B cell (primary cell): ENCODE data around the gene LUZP4. TPM values are rescaled to one million over a fixed set of nuclear protein-coding genes. Genes with fewer than 3 reads are reported as not detected.

ENCODE experiments used
- ATAC-seq: fragments of 200-7000 bp; cut with Tn5 transposase; one replicate; pipeline ENCODE4 v1.10.0; 2021; ENCODE audit warnings: low read depth, mild to moderate bottlenecking, moderate number of reproducible peaks, moderate library complexity
- CTCF ChIA-PET: fragments of 350-600 bp; sonication (Branson Sonifier 250); formaldehyde crosslinking; loops from one replicate; lab custom pipeline; 2021; ENCODE audit warnings: antibody characterized with exemption, inconsistent platforms; lab: Charles Lee
- POLR2A ChIA-PET: fragments of 350-600 bp; sonication (Branson Sonifier 250); formaldehyde crosslinking; loops from one replicate; lab custom pipeline; 2021; ENCODE audit warnings: antibody characterized with exemption; lab: Charles Lee
- DNase-seq: peaks from one replicate; pipeline ENCODE4 v3.0.0; 2013
- H2AFZ ChIP-seq: 2 replicates; pipeline ENCODE4 v1.6.1; 2012; ENCODE audit warnings: mild to moderate bottlenecking, low read depth, low read length; ENCODE audit not compliant: insufficient read depth, poor library complexity, severe bottlenecking
- H3K27ac ChIP-seq, 2 donors: 1 replicate in 1 of 2; 2 replicates in 1 of 2; pipeline ENCODE4 v1.5.1; 2012 to 2013; ENCODE audit warnings: low read length in 2 of 2, mild to moderate bottlenecking in 2 of 2, moderate library complexity in 1 of 2
- H3K27me3 ChIP-seq, 4 experiments: fragments of 200-600 bp in 1 of 4; sonication (generic) in 1 of 4; replicated peaks in 1 of 4; 1 replicate in 2 of 4; 2 replicates in 2 of 4; pipeline versions ENCODE4 v1.6.1 to v1.7.0; 2013 to 2016; ENCODE audit warnings: low read length in 3 of 4, mild to moderate bottlenecking in 2 of 4, mixed read lengths in 1 of 4, moderate library complexity in 1 of 4; ENCODE audit not compliant: insufficient read depth in 4 of 4, control insufficient read depth in 3 of 4; ENCODE audit errors: control extremely low read depth in 1 of 4
- H3K36me3 ChIP-seq, 2 experiments: replicated peaks in 1 of 2; 1 replicate in 1 of 2; 2 replicates in 1 of 2; pipeline versions ENCODE4 v1.6.1 to v1.7.1; 2013; ENCODE audit warnings: low read length in 1 of 2; ENCODE audit not compliant: insufficient read depth in 2 of 2, control insufficient read depth in 1 of 2; ENCODE audit errors: control extremely low read depth in 1 of 2, extremely low read depth in 1 of 2
- H3K4me1 ChIP-seq, 2 donors: fragments of 200-600 bp in 1 of 2; sonication (generic) in 1 of 2; 1 replicate in 1 of 2; 2 replicates in 1 of 2; pipeline versions ENCODE4 v1.5.1 to v1.6.1; 2013 to 2017; ENCODE audit warnings: low read length in 2 of 2; ENCODE audit not compliant: control insufficient read depth in 2 of 2, insufficient read depth in 2 of 2
- H3K4me2 ChIP-seq: replicated peaks from 2 replicates; pipeline ENCODE3; 2012; ENCODE audit warnings: mild to moderate bottlenecking, low read depth, low read length; ENCODE audit not compliant: poor library complexity, severe bottlenecking
- H3K4me3 ChIP-seq, 5 experiments: fragments of 200-600 bp in 1 of 5; sonication (generic) in 1 of 5; 1 replicate in 3 of 5; 2 replicates in 2 of 5; pipeline versions ENCODE4 v1.5.1 to v1.7.0; 2011 to 2016; ENCODE audit warnings: low read length in 4 of 5, mild to moderate bottlenecking in 4 of 5, low read depth in 2 of 5, control low read depth in 1 of 5, moderate library complexity in 1 of 5; ENCODE audit not compliant: insufficient read depth in 1 of 5; ENCODE audit errors: control extremely low read depth in 1 of 5, extremely low read depth in 1 of 5
- H3K79me2 ChIP-seq: fragments of 200-600 bp; sonication (generic); one replicate; pipeline ENCODE4 v1.6.0; 2016; ENCODE audit warnings: low read length; ENCODE audit not compliant: control insufficient read depth, insufficient read depth
- H3K9ac ChIP-seq: fragments of 200-600 bp; sonication (generic); 2 replicates; pipeline ENCODE4 v1.6.1; 2017; ENCODE audit warnings: mild to moderate bottlenecking, low read length, moderate library complexity
- H3K9me3 ChIP-seq, 3 donors: one replicate each; pipeline versions ENCODE4 v1.6.1 to v1.7.1; 2013; ENCODE audit warnings: low read length in 2 of 3; ENCODE audit not compliant: control insufficient read depth in 2 of 3, insufficient read depth in 1 of 3; ENCODE audit errors: control extremely low read depth in 1 of 3
- H4K20me1 ChIP-seq: 2 replicates; pipeline ENCODE4 v1.6.0; 2012; ENCODE audit warnings: mild to moderate bottlenecking, low read length; ENCODE audit not compliant: insufficient read depth, control insufficient read depth, poor library complexity, severe bottlenecking
- H3K27ac Mint-ChIP-seq: one replicate; pipeline ENCODE4 v1.8.0; 2021; ENCODE audit warnings: mixed read lengths
- H3K27me3 Mint-ChIP-seq: one replicate; pipeline ENCODE4 v1.8.0; 2021; ENCODE audit warnings: mixed read lengths
- H3K4me1 Mint-ChIP-seq: one replicate; pipeline ENCODE4 v1.8.0; 2021; ENCODE audit warnings: mixed read lengths
- H3K4me3 Mint-ChIP-seq: one replicate; pipeline ENCODE4 v1.8.0; 2021; ENCODE audit warnings: mixed read lengths
- H3K9me3 Mint-ChIP-seq: one replicate; pipeline ENCODE4 v1.8.0; 2022; ENCODE audit warnings: mixed read lengths; ENCODE audit not compliant: insufficient read depth
- EZH2 ChIP-seq: IDR thresholded peaks from 2 replicates; pipeline ENCODE4 v1.6.1; 2012; ENCODE audit warnings: borderline replicate concordance, low read depth, mild to moderate bottlenecking, moderate library complexity, low read length; ENCODE audit not compliant: insufficient read depth, poor library complexity, severe bottlenecking
- WGBS: methylation state at CpG from one replicate; pipeline ENCODE4 v1.1.5; 2013; ENCODE audit warnings: missing lambda C conversion rate; ENCODE audit not compliant: insufficient coverage; 5-methylcytosine and 5-hydroxymethylcytosine counted together
- intact Hi-C: fragments of 100-400 bp; cut with micrococcal nuclease; formaldehyde crosslinking; loops from one replicate; pipeline ENCODE4 v1.10.0; 2022
- polyA plus RNA-seq: library from polyadenylated mRNA; depleted of rRNA; stranded (reverse); fragments of >200 nt; gene quantifications from 2 replicates; pipeline ENCODE4 v1.2.3, GENCODE V29; 2012
- total RNA-seq, 2 donors: library from RNA; stranded (reverse); fragments of 120-200 nt in 1 of 2; gene quantifications; 1 replicate in 1 of 2; 2 replicates in 1 of 2; pipeline versions ENCODE4 v1.2.3 to v1.2.4, GENCODE V29; 2013 to 2022
- TF ChIP-seq, protein P1 (sequence below): fragments of 200-600 bp; IDR thresholded peaks from one replicate; pipeline ENCODE4 v1.8.0; 2022; ENCODE audit warnings: antibody characterized with exemption, mild to moderate bottlenecking

Gene LUZP4
- total and polyA plus RNA-seq, 2 donors (not counting 1 experiment from before 2014, with no cell fraction given): not detected

DNA sequence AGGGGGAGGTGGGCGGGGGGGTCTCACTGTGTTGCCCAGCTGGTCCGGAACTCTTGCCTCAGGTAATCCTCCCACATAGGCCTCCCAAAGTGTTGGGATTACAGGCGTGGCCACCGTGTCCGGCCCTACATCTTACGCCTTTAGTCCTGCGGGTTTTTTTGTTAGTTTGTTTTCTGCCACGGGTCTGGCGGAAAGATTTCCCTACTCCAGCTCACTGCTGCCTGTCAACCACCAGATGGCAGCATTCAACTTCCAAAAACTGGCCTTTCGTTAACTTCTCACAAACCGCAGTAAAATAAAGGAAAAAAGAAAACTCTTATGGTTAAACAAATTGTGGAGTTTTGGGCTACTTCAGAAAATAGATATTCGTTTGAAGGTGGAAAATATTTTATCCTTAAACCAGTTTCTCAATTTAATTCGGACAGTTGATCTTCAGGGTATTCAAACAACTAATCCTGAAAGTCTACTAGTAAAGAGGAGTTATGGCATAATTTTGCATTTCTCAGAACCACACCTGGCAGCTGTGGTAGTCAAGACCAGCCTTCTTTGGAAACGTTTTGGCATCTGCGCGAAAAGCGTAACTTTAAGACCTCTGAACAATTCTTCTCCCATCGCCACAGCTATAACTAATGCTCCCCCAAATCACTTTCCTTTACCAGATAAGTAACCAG is 41.1 kb downstream of the LUZP4 start:
- Histone ChIP-seq H4K20me1 (no peaks in the 10 kb centered on the region), H3K27me3 (no peaks in the 10 kb centered on the region), H3K4me2 (peak overlapping the region; percentile 25), H3K9me3 (no peaks in the 10 kb centered on the region), H3K79me2 (no peaks in the 10 kb centered on the region), H2AFZ (no peak overlapping the region), H3K4me3 (no peak overlapping the region), H3K4me1 (no peaks in the 10 kb centered on the region), H3K27ac (no peak overlapping the region), H3K9ac (no peak overlapping the region), H3K36me3 (no peaks in the 10 kb centered on the region)
- ATAC-seq (no peak), DNase-seq (peak; percentile 26)
- Mint-ChIP-seq H3K4me3 (no peak overlapping the region), H3K27me3 (peaks cover 4% of the 10 kb centered on the region), H3K4me1 (no peaks in the 10 kb centered on the region), H3K27ac (no peak overlapping the region), H3K9me3 (no peaks in the 10 kb centered on the region)
- ChIA-PET CTCF (interaction anchor here (0.6 to 2.0 kb wide), 3 partner anchors 10 to 618 kb away, joined by 3 to 5 read pairs (median 4); no protein-coding TSS in a partner anchor), POLR2A (no interaction called here)
- TF ChIP-seq, protein P1, sequence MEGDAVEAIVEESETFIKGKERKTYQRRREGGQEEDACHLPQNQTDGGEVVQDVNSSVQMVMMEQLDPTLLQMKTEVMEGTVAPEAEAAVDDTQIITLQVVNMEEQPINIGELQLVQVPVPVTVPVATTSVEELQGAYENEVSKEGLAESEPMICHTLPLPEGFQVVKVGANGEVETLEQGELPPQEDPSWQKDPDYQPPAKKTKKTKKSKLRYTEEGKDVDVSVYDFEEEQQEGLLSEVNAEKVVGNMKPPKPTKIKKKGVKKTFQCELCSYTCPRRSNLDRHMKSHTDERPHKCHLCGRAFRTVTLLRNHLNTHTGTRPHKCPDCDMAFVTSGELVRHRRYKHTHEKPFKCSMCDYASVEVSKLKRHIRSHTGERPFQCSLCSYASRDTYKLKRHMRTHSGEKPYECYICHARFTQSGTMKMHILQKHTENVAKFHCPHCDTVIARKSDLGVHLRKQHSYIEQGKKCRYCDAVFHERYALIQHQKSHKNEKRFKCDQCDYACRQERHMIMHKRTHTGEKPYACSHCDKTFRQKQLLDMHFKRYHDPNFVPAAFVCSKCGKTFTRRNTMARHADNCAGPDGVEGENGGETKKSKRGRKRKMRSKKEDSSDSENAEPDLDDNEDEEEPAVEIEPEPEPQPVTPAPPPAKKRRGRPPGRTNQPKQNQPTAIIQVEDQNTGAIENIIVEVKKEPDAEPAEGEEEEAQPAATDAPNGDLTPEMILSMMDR: peak; percentile 66
- TF ChIP-seq EZH2: no peak
- WGBS: 0% methylated on average over 3 of the region's 18 CpGs
- intact Hi-C loops: no loop called here

DNA sequence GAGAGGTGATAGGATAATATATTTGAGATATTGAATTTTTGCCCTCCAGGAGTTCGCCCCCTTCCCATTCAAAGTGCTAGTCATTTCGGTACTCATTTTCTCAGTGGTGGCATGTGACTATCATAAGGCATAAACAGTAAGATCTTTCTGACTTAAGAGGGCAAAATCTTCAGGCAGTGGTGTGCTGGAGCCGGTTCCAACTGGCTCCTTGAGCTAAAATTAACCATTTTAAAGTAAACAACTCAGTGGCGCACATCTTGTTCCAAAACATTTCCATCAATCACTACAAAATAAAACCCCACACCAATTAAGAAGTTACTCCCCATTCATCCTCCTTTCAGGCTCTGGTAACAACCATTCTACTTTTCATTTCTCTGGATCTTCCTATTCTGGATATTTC is 43.3 kb downstream of the LUZP4 start:
- Histone ChIP-seq H3K27ac (no peak overlapping the region), H3K27me3 (no peaks in the 10 kb centered on the region), H3K9me3 (no peaks in the 10 kb centered on the region), H3K4me2 (no peak overlapping the region), H2AFZ (no peak overlapping the region), H3K4me3 (no peak overlapping the region), H3K36me3 (no peaks in the 10 kb centered on the region), H3K79me2 (no peaks in the 10 kb centered on the region), H4K20me1 (no peaks in the 10 kb centered on the region), H3K4me1 (no peaks in the 10 kb centered on the region), H3K9ac (no peak overlapping the region)
- DNase-seq: no peak
- no peak for TF ChIP-seq EZH2
- TF ChIP-seq, protein P1: no peak
- WGBS: no CpG with 5 or more reads among the region's 4 CpGs
- no peaks in the 10 kb centered on the region for H3K9me3 Mint-ChIP-seq
- H3K27ac Mint-ChIP-seq: no peak overlapping the region
- no peak overlapping the region for H3K4me3 Mint-ChIP-seq
- no peak for ATAC-seq
- H3K27me3 Mint-ChIP-seq: peaks cover 4% of the 10 kb centered on the region
- POLR2A ChIA-PET: no interaction called here
- intact Hi-C loops: no loop called here
- H3K4me1 Mint-ChIP-seq: no peaks in the 10 kb centered on the region
- CTCF ChIA-PET: no interaction called here
